Fibroblast of lung (primary cell): ENCODE measurements around the gene GALNT18.

Source experiments
- CTCF ChIP-seq, 2 donors: IDR thresholded peaks in 1 of 2; conservative IDR thresholded peaks in 1 of 2; 1 replicate in 1 of 2; 2 replicates in 1 of 2; pipeline ENCODE4 v1.5.1; 2011 to 2012; ENCODE audit warnings: low read length in 2 of 2, control low read depth in 1 of 2, inconsistent platforms in 1 of 2, low read depth in 1 of 2, mild to moderate bottlenecking in 1 of 2
- EZH2 ChIP-seq: IDR thresholded peaks from 2 replicates; pipeline ENCODE4 v1.5.1; 2012; ENCODE audit warnings: low read length, control low read depth, mild to moderate bottlenecking; ENCODE audit errors: missing control alignments

GRCh38 chr11:11558826-11559225, 63.0 kb downstream of the GALNT18 start:
- TF ChIP-seq CTCF (conservative IDR thresholded peaks at IDR 0.05 in 1 of 2, IDR thresholded peaks at IDR 0.05 in 1 of 2; ENCODE audit: low read depth in 1 of 2, low read length in 2 of 2) (no peak), EZH2 (no peak)
